Fibroblast of peridontal ligament (primary cell): ENCODE measurements around the gene KHDC4.
"Not testable (repeated sequence)": the region's sequence is repeated elsewhere in the genome, so short reads cannot be mapped to it uniquely, and the experiment has no call there.

Experiments used
- DNase-seq: peaks from one replicate; pipeline ENCODE4 v3.0.0-alpha.2; 2010; ENCODE audit errors: extremely low read depth

KHDC4 gene

DNA sequence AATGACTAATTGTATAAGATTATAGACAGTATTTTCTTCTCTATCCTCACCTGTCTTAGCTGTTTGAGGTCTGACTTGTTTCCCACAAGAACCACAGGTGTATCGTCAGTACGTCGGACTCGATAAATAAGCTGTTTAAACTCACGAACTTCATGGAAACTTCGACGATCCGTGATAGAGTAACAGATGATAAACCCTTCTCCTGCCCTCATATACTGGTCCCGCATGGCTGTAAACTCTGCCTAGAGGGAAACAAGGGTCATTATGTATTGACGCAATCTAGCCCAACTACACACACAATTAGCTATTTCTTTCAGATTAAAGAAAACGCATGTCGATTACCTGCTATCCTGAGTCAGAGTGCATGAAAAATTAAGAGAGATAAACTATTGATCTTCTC lies 30.0 kb downstream of the KHDC4 start:
- DNase-seq = no peak

DNA sequence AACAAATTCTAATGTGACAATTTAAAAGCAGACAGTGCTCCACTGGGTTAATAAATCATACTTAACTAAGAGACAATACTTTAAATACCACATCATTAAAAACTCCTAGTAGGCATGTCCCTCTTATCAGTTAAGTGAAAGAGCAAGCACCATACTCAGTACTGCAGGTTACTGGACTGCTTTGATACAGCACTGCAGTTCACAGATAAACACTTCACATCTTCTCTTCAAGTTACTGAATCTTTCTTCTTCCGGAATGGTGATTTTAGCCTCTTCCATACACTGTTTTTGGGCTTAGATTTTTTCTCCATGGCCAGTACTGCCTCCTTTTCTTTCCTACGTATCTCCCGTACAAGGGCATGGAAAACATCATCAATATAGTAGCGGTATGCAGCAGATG lies 34.1 kb downstream of the KHDC4 start:
- DNase-seq = no peak

DNA sequence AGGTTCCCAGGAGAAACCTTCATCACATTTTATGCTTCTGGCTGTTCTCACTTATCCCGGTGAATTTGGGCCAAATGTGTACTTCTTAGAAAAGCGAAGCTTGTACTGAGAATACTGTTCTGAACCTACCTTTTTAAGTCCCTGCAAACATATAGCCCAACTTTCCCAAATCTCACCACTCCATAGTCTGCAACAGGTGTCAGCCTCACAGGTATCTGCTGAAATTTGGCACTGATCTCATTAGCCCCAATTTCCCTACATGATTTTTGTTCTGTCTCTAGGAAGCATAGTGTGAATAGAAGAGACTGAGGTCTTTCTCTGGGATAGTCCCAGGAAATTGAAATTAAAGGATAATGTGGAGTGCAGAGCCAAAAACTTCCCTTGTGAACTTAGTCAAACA lies 34.5 kb downstream of the KHDC4 start:
- DNase-seq = no peak

DNA sequence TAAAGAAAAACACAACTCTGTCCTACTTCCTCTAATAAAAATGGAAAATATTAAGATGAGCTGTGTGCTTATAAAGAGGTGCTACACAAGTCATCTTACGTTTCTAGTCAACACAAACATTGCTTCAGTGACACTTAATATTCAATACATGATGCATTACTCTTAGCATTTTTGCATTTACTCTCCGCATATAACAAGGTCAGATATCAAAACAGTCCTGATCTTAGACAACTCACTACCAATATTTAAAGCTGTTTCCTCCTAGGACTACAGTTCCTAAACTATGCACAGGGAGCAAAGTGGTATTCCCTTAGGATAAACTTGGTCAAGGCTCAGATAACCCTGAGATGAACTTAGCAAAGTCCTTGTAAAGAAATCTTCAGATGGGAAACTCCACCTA lies 35.3 kb downstream of the KHDC4 start:
- no peak for DNase-seq

DNA sequence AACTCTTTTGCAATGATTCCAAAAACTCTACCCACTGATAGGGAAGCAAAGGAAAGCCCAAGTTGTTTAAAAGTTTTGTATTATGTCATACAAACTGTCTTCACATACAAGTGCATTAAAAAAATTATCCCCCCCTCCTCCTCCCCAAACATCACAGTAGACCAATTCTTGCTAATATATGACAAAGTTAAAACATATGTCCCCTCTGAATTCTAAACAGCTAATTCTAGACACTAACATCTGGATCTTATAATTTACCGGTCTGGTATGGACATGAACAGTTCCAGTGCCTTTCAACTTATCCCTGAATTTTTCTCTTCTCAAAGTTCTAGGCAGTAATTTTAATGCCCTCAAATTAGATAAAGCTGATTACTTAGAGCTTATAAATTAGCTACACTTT lies 36.5 kb downstream of the KHDC4 start:
- DNase-seq = peak; percentile 49

DNA sequence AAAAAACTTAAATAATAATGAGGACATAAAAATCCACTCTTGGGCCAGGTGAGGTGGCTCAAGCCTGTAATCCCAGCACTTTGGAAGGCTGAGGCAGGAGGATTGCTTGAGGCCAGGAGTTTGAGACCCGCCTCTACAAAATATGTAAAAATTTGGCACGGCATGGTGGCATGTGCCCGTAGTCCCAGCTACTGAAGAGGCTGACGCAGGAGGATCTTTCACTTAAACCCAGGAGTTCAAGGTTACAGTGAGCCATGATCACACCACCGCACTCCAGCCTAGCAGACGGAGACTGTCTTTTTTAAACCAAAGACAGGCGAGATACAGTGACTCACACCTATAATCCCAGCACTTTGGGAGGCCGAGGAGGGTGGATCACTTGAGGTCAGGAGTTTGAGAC lies 37.7 kb downstream of the KHDC4 start:
- DNase-seq = not testable (repeated sequence)

DNA sequence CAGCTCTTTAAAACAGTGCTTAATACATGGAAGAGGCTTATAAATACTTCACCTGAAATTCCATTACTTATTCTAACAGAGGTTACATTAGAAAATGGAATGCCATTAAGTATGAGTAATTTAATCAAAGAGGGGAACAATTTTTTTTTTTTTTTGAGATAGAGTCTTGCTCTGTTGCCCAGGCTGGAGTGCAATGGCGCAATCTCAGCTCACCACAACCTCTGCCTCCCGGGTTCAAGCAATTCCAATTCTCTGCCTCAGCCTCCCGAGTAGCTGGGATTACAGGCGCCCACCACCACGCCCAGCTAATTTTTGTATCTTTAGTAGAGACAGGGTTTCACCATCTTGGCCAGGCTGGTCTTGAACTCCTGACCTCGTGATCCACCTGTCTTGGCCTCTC lies 38.6 kb downstream of the KHDC4 start:
- not testable (repeated sequence) for DNase-seq

DNA sequence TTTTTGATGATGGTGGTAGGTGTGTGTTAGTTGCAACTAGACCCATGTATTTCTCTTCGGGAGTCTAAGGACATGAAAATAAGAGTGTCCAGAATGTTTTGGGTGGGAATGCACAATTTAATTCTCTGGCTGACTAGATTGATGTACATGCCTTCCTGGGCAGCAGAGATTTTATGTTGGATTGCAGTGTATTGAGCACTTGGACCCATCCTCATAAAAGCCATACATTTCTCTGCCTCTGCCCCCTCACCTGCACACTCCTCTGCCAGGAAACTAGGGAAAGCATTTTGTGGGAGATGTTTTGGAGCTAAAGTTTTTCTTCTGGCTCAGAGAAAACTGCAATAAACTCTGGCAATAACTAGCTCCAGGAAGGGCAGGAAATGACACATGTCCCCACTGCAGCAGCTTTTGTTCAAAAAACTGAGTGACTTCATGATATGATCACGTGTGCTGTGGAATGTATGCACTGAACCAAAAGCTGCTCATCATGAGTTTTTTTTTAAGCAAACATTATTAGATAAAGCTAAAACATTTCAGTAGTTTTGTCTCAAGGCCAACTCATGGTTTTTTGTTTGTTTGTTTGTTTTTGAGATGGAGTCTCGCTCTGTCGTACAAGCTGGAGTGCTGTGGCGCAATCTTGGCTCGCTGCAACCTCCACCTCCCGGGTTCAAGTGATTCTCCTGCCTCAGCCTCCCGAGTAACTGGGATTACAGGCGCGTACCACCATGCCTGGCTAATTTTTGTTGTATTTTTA lies 40.6 kb downstream of the KHDC4 start:
- peak; percentile 70 for DNase-seq

DNA sequence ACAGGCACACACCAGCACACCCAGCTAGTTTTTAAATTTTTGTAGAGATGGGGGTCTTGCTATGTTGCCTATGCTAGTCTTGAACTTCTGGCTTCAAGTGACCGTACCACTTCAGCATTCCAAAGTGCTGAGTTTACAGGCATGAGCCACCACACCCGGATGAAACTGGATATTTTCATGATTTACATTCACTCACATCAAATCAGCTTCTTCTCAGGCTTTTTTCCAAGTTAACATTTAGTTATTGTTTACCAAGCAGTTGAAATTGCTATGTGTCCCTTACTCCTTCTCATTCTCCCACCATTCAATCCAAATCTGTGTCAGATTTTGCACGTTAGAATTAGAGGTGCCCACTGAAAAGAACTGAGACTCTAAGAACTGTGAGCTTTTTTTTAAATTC lies 41.4 kb downstream of the KHDC4 start:
- peak; percentile 89 for DNase-seq

DNA sequence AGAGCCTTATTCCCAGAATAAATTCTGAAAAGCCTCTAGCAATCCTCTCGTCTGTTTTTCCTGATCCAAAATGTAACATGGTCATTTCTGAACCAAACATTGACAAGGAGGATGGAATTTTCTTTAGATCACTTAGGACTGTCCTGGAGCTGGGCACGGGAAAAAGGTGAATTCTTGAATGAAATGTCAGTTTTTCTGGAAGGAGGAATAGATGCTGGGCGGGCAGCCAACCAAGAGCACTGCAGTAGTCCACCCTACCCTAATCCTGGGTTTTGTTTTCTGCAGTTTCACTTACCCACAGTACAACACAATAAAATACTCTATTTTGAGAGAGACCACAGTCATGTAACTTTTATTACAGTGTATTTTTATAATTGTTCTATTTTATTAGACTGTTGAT lies 44.0 kb downstream of the KHDC4 start:
- no peak for DNase-seq

DNA sequence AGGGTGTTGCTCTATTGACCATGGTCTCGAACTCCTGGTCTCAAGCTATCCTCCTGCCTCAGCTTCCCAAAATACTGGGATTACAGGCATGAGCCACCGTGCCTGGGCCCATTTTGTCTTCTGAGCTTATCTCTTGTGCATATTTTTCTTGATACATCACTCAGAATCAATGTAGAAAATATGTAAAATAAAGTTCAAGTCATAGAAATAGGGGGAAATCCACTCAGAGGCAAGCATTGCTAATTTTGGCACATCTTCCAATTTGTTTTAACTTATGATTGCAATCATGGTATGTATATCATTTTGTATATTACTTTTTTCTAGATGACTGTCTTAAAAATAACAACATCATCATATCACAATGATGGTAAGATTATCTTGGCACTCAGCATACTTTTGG lies 44.6 kb downstream of the KHDC4 start:
- DNase-seq = peak; percentile 58

DNA sequence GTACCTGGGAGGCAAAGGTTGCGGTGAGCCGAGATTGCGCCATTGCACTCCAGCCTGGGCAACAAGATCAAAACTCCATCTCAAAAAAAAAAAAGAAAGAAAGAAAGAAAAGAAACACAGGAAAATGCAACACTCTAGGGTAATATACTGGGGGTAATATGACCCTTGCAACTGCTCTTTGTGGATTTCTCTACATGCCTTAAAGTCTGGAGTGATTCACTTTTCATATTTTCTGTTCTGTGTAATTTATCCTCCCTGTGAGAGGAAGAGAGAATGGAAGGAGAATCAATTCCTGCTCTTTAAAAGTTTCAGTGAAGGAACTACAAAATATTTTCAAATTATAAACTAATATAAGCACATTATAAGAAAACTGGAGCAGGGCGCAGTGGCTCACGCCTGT lies 45.7 kb downstream of the KHDC4 start:
- peak; percentile 77 for DNase-seq

DNA sequence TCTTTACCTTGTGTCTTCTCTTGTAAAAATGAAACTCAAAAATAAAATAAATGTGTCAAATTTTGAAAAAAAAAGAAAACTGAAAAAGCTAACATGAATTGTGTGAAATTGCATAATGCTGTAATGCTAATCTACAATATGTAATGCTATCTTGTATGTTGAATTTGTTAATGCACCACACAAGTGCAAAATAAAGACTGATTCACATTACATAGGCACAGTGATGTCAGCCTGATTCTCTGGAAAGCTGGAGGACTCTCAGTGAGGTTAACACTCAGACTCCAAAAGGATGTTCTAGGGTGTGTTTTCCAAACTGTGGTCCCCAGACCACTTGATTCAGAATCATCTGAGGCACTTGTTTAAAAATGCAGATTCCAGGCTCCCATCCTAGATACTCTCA lies 49.2 kb downstream of the KHDC4 start:
- DNase-seq = no peak

DNA sequence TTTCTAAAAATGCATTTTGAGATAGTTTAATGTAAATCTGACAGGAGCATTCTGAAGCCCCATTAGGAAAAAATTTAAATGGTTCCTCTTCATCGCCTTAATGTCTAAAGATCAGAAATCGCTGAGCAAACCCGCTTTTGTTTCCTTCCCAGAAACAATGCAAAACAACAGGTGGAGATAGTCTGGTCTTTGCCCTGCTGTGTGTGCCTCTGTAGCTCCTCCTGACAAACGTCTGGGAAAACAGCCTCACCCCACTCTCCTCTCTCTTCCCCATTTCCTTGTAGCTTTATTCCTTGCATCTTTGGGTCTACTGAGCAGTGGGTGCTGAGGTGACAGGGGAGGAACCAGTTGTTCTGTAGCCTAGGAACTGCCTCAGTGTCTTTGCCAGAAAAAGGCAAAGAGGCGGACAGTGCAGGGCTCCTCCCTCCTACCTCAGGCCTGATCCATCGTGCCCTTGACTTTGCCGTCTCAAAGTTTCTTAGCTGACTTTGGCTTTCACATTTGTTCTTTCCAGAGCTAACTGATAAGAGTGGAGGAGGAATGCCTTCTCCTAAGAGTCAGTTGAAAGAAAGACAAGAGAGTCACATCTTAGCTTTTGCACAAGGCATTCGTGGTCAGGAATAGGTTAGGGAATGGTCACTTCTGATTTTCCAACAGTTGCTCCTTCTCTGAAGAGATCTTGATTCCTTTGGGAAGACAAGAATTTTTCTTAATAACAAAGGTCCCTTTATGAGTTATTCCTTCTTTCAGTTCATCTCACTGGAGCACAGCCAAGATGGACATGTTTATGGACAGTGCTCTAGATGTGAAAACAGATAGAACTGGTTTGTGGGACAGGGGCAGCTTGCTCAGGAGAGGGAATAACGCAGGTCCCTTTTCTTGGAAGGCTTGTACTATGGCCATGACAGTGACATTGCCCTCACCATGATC lies 49.9 kb downstream of the KHDC4 start:
- no peak for DNase-seq

DNA sequence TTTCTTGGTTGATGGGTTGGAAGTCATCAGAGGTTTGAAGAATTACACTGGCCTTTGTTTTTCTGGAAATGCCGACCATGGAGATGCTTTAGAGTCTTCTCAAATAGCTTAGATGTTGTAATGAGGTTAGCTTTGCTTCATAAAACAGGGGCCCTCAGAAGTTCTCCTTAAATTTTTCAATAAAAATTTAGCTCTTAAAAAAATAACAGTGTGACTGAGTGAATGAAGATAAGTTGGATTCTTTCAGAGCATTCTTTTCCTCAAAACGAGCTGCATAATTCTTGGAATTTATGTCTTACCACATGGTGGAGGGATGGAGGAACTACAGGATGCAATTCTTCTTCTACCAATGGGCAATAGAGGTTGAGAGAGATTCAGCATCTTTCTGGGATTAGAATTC lies 51.4 kb downstream of the KHDC4 start:
- no peak for DNase-seq

DNA sequence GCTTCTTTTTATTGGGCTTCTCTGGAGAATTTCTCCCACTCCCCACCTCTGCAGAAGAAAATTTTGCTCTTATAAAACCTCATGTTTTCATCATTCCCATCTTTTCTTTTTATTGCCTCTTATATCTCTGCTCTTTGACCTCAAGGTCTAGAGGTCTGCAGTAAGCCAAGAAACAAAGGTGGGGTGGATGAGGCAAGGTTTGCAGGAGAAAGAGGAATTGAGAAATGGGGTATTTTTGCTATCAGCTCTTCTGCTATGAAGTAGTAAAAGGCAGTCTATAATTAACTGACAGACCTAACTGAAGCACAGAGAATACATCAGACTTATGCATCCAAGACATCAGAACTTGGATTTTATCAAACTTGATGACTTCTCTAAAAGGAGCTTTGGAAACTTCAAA lies 52.0 kb downstream of the KHDC4 start:
- no peak for DNase-seq

DNA sequence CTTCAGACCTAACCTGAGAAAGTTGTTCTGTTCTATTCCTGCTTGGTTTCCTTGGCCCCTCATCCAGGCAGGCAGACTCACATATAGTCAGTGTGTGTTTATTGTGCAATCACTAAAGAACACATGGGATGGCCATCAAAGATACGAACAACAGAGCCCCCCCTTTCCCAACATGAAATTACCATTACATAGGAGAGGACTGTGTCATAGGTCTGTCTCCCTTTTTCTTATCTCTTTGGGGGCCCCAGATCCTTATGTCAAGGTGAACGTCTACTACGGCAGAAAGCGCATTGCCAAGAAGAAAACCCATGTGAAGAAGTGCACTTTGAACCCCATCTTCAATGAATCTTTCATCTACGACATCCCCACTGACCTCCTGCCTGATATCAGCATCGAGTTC lies 53.3 kb downstream of the KHDC4 start:
- no peak for DNase-seq

DNA sequence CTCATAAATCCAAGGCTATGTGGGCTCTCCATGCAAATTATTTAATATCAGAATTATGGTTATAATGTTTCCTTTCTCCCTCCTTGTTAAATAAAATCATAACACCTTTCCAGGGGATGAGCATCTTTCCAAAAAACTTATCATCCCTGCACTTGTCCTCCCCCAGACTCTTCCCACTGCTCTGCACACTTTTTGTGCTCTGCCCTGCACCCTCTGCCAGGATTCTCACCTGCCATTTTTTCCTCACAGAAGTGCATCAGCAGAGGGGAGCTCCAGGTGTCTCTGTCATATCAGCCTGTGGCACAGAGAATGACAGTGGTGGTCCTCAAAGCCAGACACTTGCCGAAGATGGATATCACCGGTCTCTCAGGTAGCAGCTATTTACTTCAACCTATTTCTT lies 54.0 kb downstream of the KHDC4 start:
- DNase-seq = no peak

DNA sequence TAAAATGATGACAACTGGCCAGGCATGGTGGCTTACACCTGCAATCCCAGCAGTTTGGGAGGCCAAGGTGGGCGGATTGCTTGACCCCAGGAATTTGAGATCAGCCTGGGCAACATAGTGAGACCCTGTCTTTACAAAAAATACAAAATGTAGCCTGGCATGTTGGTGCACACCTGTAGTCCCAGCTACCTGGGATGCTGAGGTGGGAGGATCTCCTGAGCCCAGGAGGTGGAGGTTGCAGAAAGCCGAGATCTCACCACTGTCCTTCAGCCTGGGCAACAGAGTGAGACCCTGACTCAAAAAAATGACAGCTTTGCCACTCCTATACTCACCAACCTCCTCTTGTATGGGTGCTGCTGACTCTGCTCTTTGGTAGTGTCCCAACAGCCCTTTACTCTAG lies 56.3 kb downstream of the KHDC4 start:
- no peak for DNase-seq

DNA sequence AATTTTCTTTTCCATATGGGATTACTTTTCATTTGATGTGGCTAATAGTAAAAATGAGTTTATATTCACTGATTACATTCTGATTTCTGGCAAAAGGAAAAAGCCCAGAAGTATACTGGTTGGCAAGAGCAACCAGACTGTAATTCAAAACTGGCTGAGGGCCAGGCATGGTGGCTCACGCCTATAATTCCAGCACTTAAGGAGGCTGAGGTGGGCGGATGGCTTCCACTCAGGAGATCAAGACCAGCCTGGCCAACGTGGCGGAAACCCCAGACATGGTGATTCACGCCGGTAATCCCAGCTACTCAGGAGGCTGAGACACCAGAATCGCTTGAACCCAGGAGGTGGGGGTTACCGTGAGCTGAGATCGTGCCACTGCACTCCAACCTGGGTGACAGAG lies 60.4 kb downstream of the KHDC4 start:
- peak; percentile 76 for DNase-seq

DNA sequence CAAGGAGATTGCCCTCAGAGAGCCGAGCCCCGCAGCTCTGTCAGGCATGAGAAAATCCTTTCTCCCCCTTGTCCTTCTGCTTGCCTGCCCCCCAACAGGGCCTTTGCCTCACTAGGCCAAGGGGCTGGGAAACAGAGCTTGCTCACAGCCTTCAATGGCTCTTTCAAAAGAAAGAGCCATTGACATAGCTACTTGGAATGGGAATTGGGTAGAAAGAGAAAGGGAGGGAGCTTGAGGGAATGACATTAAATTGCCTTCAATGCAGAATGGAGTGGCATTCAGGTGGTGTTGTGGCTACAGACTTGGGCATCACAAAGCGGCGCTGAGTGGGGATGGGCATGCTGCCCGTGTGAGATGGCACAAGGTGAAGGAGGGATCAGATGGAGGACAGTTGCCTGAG lies 61.7 kb downstream of the KHDC4 start:
- DNase-seq = no peak

DNA sequence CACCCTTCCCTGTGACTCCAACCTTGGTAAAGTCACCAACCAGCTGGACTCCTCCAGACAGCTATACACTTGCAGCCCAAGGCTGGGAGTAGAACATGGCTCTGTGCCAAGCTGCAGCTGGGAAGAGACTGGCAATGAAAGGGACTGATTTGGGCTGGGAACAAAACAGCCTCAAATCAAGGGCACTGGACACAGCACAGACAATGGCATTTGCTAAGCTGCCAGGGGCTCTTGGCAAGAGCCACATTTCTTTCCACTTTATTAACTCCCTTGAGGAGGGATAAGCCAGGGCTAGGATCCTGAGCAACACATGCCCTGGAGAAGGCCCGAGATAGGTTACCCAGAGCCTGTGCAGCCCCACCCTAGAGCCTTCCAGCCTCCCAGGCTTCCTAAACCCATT lies 62.8 kb downstream of the KHDC4 start:
- DNase-seq = peak; percentile 58

DNA sequence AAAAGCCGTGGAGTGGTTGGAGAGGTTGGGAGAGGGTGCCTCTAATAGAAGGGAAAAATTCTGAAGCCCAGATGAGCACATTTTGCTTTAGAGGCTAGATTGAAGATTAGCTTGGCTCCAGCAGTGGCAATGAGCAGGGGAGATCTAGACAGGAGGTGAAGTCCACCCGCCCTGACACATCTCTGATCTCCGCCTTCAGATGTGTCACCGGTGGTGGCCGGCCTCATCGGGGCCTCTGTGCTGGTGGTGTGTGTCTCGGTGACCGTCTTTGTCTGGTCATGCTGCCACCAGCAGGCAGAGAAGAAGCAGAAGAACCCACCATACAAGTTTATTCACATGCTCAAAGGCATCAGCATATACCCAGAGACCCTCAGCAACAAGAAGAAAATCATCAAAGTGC lies 66.4 kb downstream of the KHDC4 start:
- no peak for DNase-seq
